ENCODE measurements around the gene SGIP1. TPM values are rescaled to one million over a fixed set of nuclear protein-coding genes. Genes with fewer than 3 reads are reported as not detected.

Gene SGIP1
- 10 to 100 TPM; 11.7 to 18.5 (median 17.4) TPM for polyA plus RNA-seq (ENCODE audit: insufficient read length in 3 of 3)
- long read RNA-seq, donor 1, partial matches to known transcripts = 0 of 1 reads
- long read RNA-seq, donor 1, other reads (novel, unspliced or antisense) = 0 of 1 reads
- long read RNA-seq, donor 2 = 0 reads
- long read RNA-seq, donor 3 = 0 reads
- long read RNA-seq, donor 4, partial matches to known transcripts = 0 of 1 reads
- long read RNA-seq, donor 4, other reads (novel, unspliced or antisense) = 0 of 1 reads
- long read RNA-seq, donor 5, partial matches to known transcripts = 0 of 1 reads
- long read RNA-seq, donor 5, other reads (novel, unspliced or antisense) = 0 of 1 reads
- long read RNA-seq, donor 6 = 0 reads
- long read RNA-seq, donor 7, partial matches to known transcripts = 0 of 3 reads
- long read RNA-seq, donor 7, other reads (novel, unspliced or antisense) = 0 of 3 reads
- long read RNA-seq, donor 8 = 0 reads
- long read RNA-seq, donor 9, partial matches to known transcripts = 0 of 2 reads
- long read RNA-seq, donor 9, other reads (novel, unspliced or antisense) = 0 of 2 reads
- long read RNA-seq, donor 10, partial matches to known transcripts = 0 of 1 reads
- long read RNA-seq, donor 10, other reads (novel, unspliced or antisense) = 0 of 1 reads
- long read RNA-seq, donor 11 = 0 reads
- long read RNA-seq, donor 12, partial matches to known transcripts = 0 of 4 reads
- long read RNA-seq, donor 12, other reads (novel, unspliced or antisense) = 0 of 4 reads
- long read RNA-seq, donor 13 = 0 reads
- long read RNA-seq, donor 14 = 0 reads
- long read RNA-seq, donor 15, partial matches to known transcripts = 0 of 2 reads
- long read RNA-seq, donor 15, other reads (novel, unspliced or antisense) = 0 of 2 reads
- long read RNA-seq, donor 16, partial matches to known transcripts = 0 of 1 reads
- long read RNA-seq, donor 16, other reads (novel, unspliced or antisense) = 0 of 1 reads

DNA sequence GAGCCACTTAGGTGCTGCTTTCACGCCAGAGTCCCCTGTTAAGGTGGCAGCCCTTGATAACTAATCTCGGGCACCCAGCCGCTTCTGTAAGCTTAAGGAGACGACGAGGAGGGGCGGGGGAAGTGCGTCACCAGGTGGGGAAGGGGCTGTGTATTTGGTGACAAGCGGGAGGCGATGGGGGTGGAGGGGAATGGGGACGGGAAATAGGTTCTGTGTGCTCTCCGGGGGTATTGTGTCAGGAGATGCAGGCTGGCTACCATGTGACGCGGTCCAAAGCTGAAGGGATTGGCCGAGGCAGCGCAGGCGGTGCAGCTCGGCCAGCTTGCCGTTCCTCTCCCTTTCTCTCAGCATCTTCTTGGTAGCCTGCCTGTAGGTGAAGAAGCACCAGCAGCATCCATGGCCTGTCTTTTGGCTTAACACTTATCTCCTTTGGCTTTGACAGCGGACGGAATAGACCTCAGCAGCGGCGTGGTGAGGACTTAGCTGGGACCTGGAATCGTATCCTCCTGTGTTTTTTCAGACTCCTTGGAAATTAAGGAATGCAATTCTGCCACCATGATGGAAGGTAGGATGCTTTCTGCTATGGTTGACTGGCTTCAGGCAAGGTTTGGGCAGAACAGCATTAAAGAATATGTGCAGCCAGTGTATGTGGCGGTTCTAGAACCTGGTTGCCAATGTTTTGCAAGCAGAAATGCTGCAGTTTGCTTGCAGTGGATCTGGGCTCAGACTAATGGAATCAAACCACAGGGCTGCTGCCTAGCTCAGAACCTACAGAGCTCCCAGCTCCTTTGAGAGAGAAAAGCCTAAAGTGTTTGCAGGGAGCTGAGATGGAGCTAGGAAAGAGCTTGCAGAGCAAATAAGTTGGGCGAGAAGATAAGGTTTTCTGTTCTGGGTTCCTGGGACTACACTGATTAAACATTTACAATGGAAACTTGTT is at the start of gene SGIP1:
SGIP1 (plus strand) TSS at position 350 of the 937 bp plus-strand sequence; CDS start at position 556, 206 bp downstream.
- peak; percentile 77 for DNase-seq

DNA sequence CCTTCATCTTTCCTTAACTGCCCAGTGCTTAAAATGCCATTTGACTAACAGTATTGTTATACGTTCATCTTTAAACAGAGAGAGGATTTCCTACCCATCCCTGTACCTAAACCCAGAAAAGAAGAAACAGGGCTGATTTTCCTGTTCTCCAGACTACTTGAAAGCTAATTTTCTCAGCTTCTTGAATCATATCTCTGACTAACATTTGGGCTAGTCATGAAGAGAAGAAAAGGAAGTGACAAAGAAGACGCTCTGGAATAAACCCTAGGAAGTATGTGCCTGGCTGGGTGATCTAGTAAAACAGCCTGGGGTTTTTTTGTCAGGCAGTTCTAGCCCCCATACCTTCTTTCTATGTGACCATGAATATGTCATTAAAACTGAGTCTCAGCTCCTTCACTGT is 44.8 kb upstream of the SGIP1 start:
- no peak for DNase-seq

GRCh38 chr1:66489972-66490601 is 43.9 kb upstream of the SGIP1 start:
- no peak for DNase-seq

DNA sequence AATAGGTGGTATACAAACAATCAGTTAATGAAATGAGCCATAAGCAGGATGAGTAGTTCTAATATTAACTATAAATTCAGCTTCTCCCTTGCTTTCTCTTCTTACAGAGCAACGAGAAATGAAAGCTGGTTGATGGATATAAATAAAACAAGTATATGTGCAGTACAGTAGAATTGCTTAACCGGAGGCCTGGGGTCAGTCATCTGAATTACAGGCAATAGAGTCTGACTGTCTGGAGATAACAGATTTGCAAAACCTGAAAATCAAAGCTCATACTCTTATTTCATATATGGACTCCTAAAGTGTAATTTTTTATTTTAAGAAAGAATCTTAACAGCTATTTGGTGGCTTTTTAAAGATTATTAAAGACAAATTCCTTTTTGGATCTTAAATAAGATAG is 43.1 kb upstream of the SGIP1 start:
- DNase-seq = no peak

- DNase-seq = no peak
Measured at GRCh38 chr1:66492424-66492823, 41.5 kb upstream of the SGIP1 start.

DNA sequence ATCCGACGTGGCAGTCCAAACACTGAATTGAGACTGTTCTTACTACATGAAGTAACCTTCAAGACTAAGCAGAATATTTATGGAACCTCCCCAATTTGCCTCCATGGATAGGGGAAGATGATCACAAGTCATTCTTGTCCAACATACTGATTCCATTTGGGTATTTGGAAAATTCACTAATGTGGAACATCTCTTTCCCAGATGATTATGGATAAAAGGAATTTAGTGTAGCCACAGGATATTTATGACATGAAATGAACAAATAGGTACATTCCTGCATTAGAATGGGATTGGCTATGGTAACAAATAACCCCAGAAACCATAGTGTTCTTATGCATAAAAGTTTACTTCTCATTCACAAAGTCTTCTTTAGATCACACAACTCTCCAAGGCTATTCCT is 40.2 kb upstream of the SGIP1 start:
- no peak for DNase-seq

GRCh38 chr1:66494482-66494881 is 39.5 kb upstream of the SGIP1 start:
- no peak for DNase-seq

GRCh38 chr1:66495495-66495894 is 38.5 kb upstream of the SGIP1 start:
- DNase-seq = no peak

DNA sequence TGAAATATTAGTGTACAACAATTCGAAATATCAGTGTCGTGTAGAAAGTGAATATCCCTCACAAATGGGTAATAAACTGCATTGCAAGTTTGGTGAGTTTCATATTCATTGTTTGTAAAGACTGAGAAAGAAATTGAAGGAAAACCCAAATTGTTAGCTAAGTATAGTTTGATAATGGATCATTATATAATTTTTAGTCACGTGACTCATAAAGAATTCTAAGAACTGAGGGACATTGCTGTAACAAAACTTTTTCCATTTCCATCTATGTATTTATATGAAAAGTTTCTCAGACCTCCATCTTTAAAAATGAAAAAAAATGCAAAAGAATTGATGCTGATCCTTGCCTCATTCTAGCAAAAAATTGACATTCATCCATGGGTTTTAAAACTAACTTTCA is 36.0 kb upstream of the SGIP1 start:
- no peak for DNase-seq

- no peak for DNase-seq
Measured at GRCh38 chr1:66500301-66500700, 33.7 kb upstream of the SGIP1 start.

DNA sequence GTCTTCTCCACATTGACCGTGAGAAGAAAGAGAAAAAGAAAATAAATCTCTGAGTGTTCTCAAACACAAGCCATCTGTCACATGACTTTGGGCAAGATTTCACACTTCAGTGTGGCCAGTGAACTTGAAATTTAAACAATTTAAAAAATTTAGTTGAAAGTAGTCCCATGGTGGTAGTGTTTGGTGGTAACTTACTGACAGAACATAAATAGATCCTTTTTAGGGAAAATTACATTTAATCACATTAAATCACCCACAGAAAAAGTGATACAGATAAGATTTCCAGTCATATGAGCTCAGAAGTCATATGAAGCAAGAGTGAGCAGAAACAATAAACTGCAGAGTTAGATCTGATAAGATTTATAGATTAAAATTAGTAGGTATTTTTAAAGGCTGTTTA is 31.9 kb upstream of the SGIP1 start:
- no peak for DNase-seq

DNA sequence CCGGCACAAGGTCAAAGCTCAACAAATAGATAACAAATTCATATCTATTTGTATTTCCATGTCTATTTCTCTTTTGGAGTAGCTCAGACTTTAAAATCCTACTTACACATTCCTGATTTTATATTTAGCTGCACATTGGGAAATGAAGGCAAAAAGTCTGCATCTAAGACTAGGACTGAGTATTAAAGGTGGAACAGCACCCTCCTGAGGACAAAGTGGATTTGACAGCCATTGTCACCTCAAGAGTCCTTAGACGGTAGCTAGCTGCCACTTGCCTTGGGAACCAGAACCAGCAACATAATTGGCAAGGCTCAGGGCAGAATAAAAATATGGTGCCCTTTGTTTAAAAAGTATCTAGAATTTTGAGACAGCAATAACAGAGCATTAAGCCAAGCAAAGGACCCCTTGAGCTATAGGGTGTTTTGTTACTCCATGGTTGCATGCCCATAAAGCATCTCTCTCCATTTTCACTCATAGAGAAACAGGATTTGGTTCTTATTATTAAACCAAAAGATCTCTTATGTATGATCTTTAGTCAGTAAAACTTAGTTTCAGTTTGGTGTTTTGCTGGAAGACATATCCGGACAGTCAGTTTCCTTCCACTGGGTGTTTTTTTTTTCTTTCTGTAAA is 30.0 kb upstream of the SGIP1 start:
- peak; percentile 35 for DNase-seq

- DNase-seq = no peak
Measured at GRCh38 chr1:66505671-66506392, 28.1 kb upstream of the SGIP1 start.

DNA sequence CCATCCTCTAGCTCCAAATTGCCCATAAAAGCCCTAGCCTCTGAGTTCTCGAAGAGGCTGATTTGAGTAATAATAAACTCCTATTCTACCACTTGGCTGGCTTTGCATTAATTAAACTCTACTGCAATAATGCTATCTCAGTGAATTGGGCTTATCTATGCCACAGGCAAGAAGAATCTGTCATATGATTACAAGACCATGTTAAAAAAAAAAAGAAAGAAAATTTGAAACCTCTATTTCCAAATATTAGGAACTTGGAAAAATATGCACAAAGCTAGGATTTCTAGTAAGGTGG is 27.6 kb upstream of the SGIP1 start:
- no peak for DNase-seq

DNA sequence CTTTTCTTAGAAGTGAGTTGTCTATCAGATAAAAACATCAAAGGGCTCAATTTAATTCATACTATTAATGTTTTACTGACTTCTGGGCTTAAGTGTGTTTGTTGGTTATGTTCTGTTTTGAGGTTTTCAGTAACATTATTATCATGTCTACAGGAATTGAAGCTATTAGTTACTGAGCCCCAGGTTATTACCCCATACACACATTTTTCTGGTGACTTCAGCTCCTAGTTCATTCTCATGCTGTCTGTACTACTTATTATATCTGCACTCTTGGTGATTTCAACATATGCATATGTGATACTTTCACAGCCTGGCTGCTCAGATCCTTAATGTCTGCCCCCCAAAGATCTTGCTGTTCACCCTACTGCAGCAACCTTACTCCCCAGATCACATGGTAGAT is 27.0 kb upstream of the SGIP1 start:
- DNase-seq = no peak

DNA sequence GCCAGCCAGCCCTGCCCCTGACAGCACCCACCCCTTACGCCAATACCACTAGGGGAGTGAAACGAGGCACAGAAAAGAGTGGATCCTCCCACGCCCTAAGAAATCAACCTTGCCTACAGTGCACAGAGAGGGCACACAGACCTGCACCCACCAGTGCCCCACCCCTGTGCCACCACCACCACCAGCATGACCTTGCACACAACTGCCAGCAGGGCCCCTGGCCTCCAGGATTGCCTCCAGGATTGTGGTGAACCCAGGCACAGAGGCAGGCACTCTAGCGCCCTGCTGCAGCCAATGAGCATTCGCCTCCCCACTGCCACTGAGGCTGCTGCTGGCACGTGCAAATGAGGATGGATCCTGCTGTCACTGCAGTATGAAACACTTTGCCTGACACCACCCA is 23.5 kb upstream of the SGIP1 start:
- DNase-seq = no peak

GRCh38 chr1:66511118-66511517 is 22.8 kb upstream of the SGIP1 start:
- no peak for DNase-seq

DNA sequence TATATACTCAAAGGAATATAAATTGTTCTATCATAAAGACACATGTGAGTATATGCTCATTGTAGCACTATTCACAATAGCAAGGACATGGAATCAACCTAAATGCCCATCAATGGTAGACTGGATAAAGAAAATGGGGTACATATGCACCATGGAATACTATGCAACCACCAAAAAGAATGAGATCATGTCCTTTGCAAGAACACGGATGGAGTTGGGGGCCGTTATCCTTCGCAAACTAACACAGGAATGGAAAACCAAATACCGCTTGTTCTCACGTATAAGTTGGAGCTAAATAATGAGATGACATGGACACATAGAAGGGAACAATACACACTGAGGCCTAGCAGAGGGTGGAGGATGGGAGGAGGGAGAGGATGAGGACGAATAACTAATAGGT is 16.0 kb upstream of the SGIP1 start:
- no peak for DNase-seq

DNA sequence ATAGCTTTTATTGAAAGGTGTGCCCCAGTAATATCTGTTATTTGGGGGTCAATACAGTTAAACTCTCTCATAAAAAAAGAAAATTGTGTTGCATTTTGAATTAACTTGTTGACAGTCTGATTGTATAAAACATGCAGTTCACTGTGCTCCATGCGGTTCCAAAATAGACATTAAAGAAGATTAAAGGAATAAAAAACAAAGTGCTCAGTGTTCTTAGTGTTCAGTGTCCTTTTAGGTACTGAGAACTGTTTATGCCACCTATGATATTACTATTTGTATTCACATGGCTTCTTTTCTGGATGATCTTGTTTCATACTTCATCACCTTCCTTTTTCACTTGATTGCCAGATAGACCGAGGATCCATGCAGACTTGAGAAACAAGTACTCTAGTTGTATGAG is 15.3 kb upstream of the SGIP1 start:
- no peak for DNase-seq

- DNase-seq = no peak
Measured at GRCh38 chr1:66519992-66520391, 14.0 kb upstream of the SGIP1 start.
